Activated CD4-positive, CD25-positive, alpha-beta regulatory T cell treated with anti-CD3 and anti-CD28 coated beads, Interleukin-2, amount 50 U/mL, for 16 hours (primary cell): ENCODE measurements around the gene UNC5B.

Experiments used
- DNase-seq: peaks from one replicate; pipeline ENCODE4 v3.0.0-alpha.2; 2020; ENCODE audit warnings: low read depth, low spot score

The UNC5B gene

DNA sequence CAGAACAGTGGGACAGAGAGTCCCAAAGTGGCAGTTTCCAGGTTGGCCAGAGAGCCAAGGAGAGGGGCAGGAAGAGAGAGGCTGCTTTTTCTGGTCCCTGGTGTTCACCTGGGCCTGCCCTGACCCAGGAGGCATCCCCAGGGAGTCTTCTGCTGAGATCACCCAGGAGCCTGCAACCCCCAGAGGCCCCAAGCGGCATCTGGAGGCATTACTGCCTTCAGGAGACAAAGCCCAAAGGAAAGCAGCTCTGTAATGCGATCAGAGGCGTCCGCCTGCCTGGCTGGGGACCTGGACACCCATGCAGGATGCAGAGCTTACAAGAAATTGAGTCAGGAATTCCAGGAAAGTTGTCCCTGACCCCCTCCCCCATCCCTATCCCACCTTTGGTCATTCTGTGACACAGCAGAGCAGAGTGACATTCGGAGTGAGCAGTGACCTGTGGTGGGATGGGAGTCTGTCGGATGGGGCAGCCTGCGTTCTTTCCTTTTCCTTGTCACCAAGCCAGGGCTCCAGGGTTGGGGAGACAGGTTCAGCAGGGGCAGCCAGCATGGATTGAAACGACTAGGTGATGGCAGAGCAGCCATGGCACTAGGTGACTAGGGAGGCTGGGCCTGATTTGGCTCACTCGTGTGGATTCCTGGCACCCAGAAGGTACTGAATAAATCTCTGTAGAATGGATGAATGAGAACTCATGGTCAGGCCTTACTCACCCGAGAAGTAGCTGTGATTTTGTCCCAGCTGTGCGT is 10.4 kb downstream of the UNC5B start:
- no peak for DNase-seq

DNA sequence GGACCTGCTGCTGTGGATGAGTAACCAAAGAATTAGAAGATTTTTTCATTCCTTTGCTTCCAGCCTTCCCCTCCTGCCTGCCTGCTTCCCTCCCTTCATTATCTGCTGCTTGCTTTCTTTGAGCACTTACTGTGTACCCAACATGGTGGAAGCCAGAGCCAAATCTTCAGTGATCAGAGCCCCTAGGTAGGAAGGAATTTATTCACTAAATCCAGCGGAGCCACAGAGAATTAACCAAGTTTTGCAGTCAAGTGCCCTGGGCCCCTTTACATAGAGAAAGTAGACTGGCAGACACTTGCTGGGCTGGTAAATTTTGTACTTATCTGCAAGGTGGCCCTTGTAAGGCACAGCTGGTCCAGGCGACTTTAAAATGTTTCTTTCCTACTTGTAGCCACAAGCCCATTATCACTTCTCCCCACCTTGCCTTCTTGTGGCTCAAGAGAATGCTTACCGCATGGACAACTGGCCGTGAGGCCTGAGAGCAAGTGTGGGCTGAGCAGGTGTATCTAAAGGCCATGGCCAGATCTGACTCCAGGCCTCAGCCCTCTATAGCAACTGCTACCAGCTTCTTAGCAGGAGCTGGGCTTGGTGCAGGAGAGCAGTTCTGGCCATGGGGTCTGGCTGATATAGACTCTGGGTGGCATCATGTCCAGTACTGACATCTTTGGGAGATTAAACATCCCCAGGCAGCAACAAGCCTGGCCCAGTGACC is 11.1 kb downstream of the UNC5B start:
- no peak for DNase-seq

DNA sequence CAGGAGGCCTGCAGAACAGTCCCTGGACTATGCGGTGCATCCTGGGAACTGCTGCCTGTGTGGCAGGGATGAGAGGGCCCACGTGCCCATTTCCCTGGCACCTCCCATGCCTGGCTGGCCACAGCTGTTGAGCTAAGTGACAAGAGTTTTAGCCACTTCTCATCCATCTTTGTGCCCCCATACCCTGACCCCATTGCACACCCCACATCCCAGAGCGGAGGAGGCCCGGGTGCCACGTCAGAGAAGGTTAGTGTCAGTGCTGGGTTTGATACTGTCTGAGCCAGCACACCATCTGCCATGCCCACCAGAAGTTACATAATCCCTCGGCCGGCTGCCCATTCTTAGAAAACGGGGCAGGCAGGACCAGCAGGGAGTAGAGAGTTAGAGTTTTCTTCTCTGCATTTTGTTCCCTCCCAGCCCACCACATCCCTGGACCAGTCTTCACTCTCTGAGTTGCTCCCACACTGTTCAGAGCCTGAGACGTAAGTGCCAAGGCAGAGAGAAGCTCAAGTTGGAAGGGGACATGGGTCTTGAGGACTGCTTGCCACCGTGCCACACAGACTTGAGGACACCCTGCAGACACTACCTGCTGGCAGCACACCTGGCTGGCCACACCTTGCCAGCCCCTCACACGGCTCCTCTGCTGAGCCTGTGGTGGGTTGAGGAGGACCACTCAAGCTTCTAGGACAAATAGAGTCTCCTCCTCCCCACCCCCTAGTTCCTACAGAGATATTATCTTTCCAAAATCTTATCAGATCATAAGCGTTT is 13.1 kb downstream of the UNC5B start:
- DNase-seq, result no peak

DNA sequence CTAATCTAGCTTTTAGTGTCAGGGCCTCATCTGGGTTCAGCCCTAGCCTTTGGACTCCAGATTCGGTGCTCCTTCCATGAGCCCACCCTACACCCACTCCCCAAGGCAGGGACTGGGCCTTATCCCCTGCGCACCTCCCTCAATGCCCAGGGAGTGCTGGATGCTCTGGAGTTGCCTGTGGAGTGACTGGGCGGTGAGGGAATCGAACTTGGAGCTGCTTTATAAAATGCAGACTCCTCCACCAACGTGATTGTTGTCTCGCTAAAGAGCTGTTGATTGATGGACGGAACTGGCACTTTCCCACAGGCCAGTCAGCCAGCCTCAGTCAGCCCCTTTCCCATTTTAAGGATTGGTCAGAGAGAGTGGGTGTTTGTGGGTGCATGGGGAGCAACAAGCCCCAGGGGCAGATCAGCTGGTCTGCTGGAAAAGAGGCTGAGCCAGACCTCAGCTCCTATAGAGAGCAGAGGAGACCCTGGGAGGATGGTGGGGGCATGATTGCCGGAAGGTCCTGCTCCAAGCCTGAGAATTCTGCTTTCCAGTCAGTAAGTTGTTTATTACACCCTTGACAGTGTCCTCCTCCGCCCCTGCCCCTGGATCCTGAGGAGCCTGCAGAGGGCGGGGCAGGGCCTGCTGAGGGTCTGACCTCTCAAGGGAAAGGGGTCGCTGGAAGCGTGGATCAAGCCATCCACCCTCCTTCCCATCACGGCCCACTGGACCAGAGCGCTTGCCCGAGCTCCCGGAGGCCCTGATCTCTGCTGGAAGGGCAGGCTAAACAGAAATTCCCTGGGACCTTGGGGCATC is 16.7 kb downstream of the UNC5B start:
- DNase-seq, result no peak

DNA sequence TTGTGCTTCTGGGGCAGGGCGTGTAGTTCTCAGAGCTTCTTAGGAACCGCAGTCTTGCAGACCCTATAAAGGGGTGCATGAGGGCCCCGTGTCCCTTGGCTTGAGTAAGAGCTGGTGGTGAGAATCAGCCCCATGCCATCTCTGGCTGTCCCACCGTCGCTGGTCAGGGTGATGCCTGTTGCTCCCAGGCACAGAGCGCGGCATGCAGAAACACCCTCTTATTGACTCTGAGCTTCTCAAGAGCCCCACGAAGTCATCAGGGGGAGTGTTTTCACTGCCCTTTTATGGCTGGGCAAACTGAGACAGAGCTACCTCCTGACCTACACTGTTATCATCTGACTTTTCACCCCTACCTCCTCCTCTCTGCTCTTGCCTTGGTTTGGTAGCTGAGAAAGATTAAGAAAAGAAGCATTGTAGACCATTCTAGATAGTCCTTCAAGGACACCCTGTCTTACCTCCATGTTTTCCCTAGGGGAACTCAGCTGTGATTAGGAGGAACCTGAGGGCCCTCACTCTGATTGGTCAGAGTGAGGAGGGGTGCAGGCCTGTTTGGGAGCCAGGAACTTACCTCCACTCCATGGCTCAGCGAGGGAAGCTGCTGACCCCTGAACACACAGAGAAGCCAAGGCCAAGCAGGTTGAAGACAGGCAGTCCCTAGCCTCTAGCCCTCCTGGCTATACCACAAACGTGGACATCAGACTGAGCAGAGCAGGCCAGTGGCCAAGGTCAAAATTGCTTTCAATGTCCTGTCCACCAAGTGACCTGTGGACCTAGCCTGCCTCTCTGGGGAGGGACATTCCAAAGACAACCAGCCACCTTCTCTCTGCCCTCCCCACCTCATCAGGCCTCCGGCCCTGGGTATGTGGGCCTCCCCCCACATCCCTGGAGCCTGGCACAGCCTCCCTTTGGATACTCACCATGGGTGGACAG is 17.6 kb downstream of the UNC5B start:
- DNase-seq, result no peak

DNA sequence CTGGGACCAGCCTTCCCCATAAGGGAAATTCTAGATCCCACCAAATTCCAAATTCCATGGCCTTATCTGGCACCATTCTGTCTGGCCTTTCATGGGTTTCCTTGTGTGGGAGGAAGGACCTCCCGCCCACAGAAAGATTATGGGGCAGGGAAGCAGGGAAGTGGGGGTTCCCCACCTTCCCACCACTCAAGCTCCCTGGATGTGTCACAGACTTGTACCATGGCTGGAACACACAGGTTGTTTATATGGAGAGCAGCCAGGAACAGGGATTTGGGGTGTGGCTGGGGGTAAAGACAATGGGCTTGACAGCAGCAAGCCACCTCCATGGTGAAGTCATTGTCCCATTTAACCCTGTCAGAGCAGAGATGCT is 18.3 kb downstream of the UNC5B start:
- no peak for DNase-seq

DNA sequence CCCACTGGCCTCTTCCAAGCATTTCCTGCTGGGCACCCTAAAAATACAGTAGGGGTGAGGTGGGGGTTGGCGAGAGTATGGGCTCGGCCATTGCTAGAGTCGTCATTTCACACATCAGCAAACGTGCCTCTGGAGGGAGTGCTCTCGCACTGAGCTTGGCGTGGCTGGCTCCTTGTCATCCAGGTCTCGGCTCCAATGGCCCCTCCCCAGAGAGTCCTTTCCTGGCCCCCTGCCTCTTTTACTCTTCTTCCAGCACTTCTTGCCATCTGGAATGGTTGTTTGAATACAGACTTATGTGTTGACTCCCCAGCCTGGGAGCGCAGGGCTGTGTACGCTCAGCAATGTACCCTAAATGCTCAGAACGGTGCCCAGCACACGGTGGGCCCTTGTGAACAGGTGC is 18.8 kb downstream of the UNC5B start:
- no peak for DNase-seq

DNA sequence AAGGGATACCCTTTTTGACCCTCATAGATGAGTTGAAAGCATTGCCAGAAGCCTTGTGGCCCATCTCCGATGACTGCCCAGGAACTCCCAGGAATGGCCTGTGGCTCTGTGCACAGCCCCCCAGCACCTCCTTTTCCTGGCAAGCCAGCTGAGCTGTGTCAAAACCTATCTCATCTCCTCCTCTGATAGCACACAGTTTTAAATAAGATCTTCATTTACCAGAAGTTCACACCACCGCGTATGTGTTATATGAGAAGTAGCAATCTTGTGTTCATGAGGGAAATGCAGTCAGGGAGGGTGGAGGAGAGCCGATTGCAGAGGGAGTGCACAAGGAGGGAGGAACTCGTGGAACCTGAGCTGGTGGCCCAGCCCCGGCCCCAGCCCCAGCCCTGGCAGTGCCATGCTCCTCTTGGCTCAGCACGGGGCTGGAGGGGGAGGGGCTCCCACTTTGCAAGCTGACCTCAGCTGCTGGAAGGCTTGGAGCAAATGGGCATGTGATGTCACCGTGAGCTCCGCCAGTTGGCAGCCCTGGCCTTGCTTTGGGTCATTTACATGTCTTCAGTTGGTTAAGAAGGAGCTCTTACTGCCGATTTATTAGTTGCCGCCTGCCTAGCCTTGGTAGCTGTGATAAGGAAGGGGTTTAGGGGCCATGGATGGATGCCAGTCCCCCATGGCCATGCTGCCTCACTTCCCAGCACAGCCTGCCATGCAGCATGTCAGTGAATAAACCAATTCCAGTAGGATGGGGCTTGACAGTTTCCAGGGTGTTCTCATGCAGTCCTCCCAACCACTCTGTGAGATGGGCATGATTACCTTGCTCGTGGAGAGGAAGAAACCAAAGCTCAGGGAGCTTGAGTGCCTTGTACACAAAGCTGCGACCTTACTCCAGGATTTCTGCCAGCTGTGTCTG is 20.0 kb downstream of the UNC5B start:
- DNase-seq, result no peak

DNA sequence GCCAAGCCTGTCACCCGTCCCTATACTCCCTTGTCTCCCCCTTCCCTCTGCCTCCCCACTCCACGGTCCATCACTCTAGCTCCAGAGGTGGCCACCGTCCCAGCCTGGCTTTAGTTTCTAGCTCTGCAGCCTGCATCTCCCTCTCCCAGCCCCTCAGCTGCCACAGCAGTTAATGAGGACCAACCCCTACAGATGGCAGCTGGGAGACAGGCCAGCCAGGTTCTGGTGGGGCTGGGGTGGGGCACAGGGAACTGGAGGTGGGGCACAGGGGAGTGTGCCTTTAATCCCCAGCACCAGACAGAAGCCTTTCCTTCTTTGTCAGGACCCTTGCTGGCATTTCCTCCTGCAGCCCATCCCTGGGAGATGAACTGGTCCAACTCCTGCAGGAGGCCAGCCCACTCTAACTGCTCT is 21.1 kb downstream of the UNC5B start:
- no peak for DNase-seq

DNA sequence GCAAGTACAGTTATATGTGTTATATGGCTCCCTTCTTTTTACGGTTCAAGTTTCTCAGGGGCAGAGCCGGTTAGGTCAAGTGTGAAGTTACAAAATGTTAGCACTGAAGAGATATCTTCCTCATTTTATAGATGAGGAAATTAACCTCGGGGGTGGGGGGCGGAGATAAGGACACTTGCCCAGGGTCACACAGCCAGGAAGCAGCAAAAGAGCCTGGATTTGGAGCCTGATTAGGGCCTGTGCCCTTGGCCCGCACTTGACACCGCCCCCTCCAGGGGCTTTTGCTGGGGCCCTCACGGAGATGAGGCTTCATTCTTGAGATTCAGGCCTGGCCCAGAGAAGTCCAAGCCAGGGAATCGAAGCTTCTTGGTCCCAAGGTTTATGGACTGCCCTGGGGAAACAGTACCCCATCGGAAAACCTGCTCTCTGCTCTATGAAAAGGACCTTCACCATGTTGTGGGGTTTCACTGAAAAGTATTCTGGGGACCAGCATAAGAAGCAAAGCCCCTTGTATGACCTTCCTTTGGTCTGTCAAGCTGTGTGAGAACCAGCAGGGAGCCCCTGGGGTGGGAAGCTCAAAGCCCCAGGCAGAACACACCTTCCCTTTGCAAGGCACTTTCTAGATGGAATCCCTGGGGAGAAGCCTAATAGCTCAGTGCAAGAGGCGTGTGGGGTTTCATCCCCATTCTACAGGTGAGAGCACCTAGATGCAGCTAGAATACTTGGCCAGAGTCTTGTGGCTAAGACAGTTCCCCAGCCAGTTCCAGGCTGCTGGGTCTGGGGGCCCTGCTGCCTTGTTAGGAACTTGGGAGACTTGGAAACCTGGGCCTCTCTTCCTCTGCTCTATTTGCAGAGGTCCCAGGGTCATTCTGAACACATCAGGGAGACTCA is 21.9 kb downstream of the UNC5B start:
- no peak for DNase-seq

DNA sequence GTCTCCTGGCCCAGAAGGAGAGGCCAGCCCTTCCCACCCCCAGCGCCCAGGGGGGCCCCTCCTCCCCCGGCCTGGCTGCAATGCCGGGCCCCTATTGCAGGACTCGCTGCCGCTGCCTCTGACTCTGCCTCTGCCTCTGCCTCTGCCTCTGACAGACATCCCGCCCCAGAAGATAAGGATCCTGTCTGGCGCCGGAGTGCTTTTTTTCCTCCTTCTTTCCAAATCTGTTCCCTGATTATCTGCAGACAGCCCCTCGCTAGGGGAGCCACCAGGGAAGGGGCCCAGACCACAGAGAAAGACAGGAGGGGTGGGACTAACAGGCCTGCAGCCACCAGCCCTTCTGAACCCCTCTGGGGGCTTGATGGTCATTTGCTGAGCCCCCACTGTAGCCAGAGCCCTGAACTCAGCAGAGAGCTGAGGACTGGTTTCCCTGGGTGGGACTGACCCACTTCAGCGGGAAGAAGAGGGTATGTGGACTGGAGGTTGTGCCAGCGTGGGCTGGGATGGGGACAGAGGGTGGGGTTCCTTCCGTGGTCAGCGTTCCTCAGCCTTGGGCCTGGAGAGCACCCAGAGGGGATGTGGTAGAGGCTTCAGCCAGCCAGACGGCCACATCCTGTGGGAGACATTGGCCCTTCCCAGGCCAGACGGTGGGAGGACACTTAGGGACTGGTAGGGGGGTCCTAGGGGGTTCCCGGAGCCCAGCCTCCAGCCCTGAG is 22.8 kb downstream of the UNC5B start:
- DNase-seq, result no peak

DNA sequence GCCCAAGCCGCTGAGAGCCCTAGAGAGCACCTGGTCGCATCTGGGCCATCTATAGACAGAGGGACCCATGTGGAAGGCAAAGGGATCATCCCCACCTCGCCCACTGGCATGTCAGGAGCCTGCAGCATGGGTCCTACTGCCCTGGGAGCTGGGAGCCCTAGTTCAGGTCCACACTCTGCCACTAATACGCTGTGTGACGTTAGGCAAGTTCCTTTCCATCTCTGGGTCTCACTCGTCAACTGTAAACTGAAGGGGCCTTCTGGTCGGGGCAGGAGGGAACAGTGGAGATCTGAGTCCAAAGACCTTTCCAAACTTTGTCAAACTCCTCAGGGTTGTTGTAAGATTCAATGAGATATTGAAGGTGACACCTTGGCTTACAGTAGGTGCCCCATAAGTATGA is 23.4 kb downstream of the UNC5B start:
- no peak for DNase-seq

DNA sequence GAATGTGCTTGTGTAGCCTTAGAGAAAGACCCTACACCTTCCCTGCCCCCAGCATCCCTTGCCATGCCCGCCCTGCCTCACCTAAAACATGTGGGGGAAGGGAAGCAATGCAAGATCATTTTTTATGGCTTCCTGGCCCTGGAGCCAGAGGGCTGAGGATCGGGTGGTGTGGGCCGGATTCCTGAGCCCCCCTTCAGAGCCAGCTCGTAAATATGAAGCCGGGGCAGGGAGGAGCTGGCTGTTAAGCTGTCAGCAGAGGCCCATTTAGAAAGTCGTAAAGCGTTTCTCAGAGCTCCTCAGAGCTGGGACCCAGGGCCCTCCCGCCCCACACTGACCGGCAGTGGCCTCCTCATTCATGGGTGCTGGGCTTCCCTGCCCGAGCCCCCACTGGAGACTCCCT is 23.9 kb downstream of the UNC5B start:
- DNase-seq, result no peak

DNA sequence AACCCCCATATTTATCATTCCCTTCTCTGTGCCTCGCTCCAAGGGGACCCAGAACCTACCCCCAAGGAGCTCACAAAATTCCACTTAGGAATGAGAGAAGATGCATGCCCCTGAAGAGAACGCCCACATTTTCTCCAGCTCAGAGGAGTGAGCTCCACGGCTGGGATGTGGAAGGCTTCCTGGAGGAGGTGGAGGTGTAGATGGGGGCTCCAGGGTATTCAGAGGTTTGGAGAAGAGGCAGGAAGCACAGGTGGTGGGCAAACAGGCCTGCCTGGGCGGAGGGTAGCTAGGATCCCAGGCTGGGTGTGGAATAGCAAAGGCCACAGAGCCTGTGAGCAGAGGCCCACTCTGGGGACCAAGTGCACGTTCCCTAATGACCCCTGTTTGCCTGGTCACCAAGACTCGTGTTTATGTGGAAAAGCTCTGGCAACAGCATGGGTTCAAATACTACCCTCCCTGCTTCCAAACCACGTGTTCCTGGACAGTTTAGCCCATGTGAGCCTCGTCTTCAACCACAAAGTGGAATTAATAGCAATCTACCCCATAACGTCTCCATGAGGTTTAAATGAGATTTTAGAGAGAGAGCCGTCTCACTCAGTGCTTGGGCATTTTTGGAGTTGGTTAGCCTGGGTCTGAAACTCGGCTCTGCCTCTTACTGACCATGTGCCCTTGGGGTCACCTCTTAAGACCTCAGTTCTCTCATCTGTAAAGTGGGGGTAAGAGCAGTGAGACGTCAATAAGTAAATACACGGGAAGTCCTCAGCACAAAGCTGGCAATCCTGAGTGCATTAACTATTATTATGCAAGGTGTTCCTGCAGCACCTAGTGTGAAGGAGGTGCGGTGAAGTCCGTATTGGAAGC is 24.7 kb downstream of the UNC5B start:
- no peak for DNase-seq

DNA sequence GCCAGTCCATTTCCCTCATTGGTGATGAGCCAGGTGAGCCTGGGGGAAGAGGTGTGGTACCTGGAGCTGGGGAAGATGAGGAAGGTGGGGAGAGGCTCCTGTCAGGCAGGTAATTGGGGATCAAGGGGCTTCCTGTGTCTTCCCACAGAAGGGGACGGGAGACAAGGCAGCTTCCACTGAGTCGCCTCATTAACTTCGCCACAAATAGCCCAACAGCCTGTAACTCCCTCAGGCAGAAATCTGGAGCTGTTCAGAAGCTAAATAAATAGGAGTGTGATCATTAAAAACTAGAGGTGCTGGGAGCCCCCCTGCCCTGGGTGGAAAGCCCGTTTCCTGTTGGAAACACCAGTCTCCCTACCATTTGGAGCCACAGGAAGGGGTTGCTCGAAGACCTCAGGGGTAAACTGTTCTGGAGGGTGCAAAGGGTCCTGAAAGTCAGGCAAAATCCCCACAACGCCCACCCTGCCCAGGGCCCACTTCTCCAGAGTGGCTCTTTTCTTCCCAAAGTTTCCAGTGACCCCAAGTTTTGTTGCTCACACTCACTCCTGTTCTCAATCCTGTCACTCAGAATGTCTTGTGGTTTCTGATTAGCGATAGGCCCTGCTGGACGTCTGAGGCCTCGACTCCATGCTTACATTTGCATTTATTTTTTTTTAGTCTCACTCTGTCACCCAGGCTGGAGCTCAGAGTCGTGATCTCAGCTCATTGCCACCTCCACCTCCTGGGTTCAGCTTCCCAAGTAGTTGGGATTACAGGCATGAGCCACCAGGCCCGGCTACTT is 25.7 kb downstream of the UNC5B start:
- DNase-seq, result no peak

DNA sequence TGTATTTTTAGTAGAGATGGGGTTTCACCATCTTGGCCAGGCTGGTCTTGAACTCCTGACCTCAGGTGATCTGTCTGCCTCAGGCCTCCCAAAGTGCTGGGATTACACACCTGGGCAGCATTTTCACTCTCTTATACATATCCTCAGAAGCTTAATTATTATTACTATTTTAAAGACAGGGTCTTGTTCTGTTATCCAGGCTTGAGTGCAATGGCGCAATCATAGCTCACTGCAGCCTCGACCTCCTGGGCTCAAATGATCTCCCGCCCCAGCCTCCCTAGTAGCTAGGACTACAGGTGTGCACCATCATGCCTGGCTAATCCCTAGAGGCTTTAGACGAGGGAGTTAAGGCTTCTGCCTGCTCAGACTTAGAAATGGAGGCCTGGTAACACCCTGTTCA is 26.3 kb downstream of the UNC5B start:
- DNase-seq, result no peak
